Activated T-cell treated with anti-CD3 and anti-CD28 coated beads, Interleukin-2, amount 50 U/mL, for 72 hours (primary cell): Measurements from ENCODE around the gene AFP. TPM values are rescaled to one million over a fixed set of nuclear protein-coding genes. Genes with fewer than 3 reads are reported as not detected.

Experiments used
- ATAC-seq, 2 donors: fragments of 150-1000 bp; cut with Tn5 transposase; replicated peaks in 1 of 2; 2 replicates each; pipeline ENCODE4 v1.10.0; 2021; ENCODE audit warnings: moderate library complexity in 2 of 2, mild to moderate bottlenecking in 1 of 2
- DNase-seq, 2 donors: peaks; one replicate each; pipeline ENCODE4 v3.0.0; 2021 to 2022; ENCODE audit warnings: mixed read lengths in 1 of 2
- H3K27ac Mint-ChIP-seq: one replicate; pipeline ENCODE4 v1.8.0; 2022; ENCODE audit warnings: mild to moderate bottlenecking, moderate library complexity, mixed read lengths
- H3K27me3 Mint-ChIP-seq: one replicate; pipeline ENCODE4 v1.8.0; 2022; ENCODE audit warnings: low read depth, mixed read lengths
- H3K36me3 Mint-ChIP-seq, 2 donors: one replicate each; pipeline ENCODE4 v1.8.0; 2022; ENCODE audit warnings: mixed read lengths in 2 of 2, mild to moderate bottlenecking in 1 of 2; ENCODE audit not compliant: insufficient read depth in 2 of 2
- H3K4me1 Mint-ChIP-seq: one replicate; pipeline ENCODE4 v1.8.0; 2022; ENCODE audit warnings: low read depth, mixed read lengths
- H3K4me3 Mint-ChIP-seq, 2 donors: one replicate each; pipeline ENCODE4 v1.8.0; 2022; ENCODE audit warnings: mild to moderate bottlenecking in 2 of 2, mixed read lengths in 2 of 2, moderate library complexity in 2 of 2
- H3K9me3 Mint-ChIP-seq, 2 donors: one replicate each; pipeline ENCODE4 v1.8.0; 2022; ENCODE audit warnings: mixed read lengths in 2 of 2
- total RNA-seq, 2 donors: library from RNA; stranded (reverse); gene quantifications; one replicate each; pipeline ENCODE4 v1.2.3, GENCODE V29; 2022

Gene AFP
- total RNA-seq, 2 donors from 2014 or later, result not detected

DNA sequence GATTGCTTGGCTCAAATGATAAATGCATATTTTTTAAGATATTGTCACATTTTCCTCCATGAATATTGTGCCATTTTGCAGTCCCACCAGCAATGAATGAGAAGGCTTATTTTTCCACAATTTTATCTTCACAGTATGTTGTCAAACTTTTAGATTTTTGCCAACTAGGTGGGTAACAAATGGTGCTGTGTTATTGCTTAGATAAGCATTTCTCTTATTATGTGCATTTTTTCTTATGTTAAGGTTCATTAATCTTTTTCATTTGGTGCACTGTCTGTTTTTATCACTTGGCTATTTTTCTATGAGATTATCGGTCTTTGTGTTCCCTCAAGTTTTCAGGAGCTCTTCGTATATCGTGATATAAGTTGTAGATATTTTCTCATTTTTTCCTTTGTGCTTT, 32.1 kb downstream of the AFP start:
- no peak overlapping the region for H3K27ac Mint-ChIP-seq
- ATAC-seq (no peak), DNase-seq (no peak)
- no peak overlapping the region for H3K4me3 Mint-ChIP-seq
- H3K9me3 Mint-ChIP-seq, result peaks cover 5 to 9% of the 10 kb centered on the region in 2 donors
- no peaks in the 10 kb centered on the region for H3K4me1 Mint-ChIP-seq
- H3K27me3 Mint-ChIP-seq, result peaks cover 22% of the 10 kb centered on the region
- peaks cover 0 to 2% of the 10 kb centered on the region in 2 donors for H3K36me3 Mint-ChIP-seq

DNA sequence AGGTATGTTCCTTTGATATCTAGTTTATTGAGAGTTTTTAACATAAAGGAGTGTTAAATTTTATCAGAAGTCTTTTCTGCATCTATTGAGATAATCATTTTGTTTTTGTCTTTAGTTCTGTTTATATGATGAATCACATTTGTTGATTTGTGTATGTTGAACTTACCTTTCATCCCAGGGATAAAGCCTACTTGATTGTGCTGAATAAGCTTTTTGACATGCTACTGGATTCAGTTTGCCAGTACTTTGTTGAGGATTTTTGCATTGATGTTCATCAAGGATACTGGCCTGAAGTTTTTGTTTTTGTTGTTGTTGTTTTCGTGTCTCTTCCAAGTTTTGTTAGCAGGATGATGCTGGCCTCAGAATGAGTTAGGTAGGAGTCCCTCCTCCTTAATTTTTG, 34.7 kb downstream of the AFP start:
- Mint-ChIP-seq H3K9me3 (peaks cover 7 to 11% of the 10 kb centered on the region in 2 donors), H3K4me1 (no peaks in the 10 kb centered on the region)

DNA sequence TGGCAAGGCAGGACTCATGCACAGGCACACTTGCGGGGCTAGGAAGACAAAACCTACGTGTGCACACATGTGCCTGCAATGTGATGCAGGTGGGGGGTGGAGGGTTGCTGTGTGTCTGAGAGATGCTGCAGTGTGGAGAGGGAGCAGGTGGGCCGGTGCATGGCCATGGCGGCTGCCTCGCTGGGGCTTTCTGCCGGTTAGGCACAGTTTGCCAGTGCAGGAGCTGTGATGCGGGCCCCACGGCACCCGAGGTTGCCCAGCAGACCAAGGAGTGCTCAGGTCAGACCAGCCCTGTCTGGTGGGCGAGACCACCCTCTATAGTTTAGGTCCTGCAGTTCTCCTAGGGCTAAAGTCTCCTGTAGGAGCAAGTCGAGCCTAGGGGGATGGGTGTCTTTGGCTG, 41.2 kb downstream of the AFP start:
- no peak overlapping the region for H3K4me3 Mint-ChIP-seq
- H3K9me3 Mint-ChIP-seq, result peaks cover 7 to 11% of the 10 kb centered on the region in 2 donors
- peaks cover 3% of the 10 kb centered on the region for H3K27me3 Mint-ChIP-seq
- DNase-seq, result no peak
- peaks cover 0 to 2% of the 10 kb centered on the region in 2 donors for H3K36me3 Mint-ChIP-seq
- ATAC-seq, result no peak
- H3K27ac Mint-ChIP-seq, result no peak overlapping the region
- no peaks in the 10 kb centered on the region for H3K4me1 Mint-ChIP-seq

More for the DNA sequence above, 34.7 kb downstream of the AFP start:
- peaks cover 0 to 2% of the 10 kb centered on the region in 2 donors for H3K36me3 Mint-ChIP-seq
- no peak for DNase-seq
- H3K27me3 Mint-ChIP-seq, result peaks cover 22% of the 10 kb centered on the region
- no peak for ATAC-seq
- H3K27ac Mint-ChIP-seq, result no peak overlapping the region
- no peak overlapping the region for H3K4me3 Mint-ChIP-seq

DNA sequence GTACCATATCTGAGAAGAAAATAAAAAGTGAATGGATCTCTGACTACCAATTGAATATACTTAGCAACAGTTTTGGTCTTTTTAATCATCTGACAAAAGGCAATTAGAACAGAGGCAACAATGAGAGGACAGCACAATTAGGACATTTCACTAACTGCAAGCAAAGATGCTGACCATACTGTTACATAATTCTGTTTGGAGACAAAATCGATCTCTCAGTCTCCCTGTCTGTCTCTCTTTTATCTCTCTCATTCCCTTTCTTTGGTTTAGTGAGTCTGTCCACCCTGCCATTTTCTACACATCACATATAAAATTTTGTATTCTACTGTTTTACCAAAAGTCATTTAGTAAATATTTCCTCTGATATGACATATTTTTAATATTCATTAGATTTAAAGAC, 43.3 kb downstream of the AFP start:
- Mint-ChIP-seq H3K9me3 (peaks cover 0 to 2% of the 10 kb centered on the region in 2 donors), H3K4me1 (no peaks in the 10 kb centered on the region), H3K4me3 (no peak overlapping the region), H3K27me3 (peaks cover 10% of the 10 kb centered on the region), H3K27ac (no peak overlapping the region), H3K36me3 (no peaks in the 10 kb centered on the region)
- ATAC-seq, result no peak
- no peak for DNase-seq

DNA sequence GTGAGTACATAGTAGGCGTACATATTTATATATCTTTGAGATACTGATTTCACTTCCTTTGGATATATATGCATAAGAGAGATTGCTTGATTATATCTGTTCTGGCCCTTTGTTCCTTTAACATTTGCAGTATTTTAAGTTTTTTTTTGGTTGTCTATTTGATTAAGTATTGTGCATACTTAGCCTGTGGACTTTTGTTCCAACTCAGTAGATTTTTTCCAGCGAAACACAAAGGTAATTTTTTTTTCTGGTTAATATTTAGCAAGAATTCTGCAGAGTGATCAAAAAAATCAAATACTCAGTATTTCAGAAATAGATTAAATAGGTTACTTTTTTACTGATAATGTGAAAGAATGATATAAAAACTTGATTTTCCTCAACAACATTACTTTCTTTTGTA, 45.3 kb downstream of the AFP start, which contains the start of gene AFM:
TSS of gene AFM (plus strand) at position 388 of the 400 bp plus-strand sequence. CDS start 31 bp downstream, outside the sequence.
- H3K27ac Mint-ChIP-seq, result no peak within 1 kb of the TSS
- ATAC-seq (no peak), DNase-seq (no peak)
- no peaks in the 10 kb centered on the region for H3K36me3 Mint-ChIP-seq
- H3K4me3 Mint-ChIP-seq, result no peak within 1 kb of the TSS
- H3K4me1 Mint-ChIP-seq, result no peaks in the 10 kb centered on the region
- peaks cover 10% of the 10 kb centered on the region for H3K27me3 Mint-ChIP-seq
- peaks cover 0 to 2% of the 10 kb centered on the region in 2 donors for H3K9me3 Mint-ChIP-seq

DNA sequence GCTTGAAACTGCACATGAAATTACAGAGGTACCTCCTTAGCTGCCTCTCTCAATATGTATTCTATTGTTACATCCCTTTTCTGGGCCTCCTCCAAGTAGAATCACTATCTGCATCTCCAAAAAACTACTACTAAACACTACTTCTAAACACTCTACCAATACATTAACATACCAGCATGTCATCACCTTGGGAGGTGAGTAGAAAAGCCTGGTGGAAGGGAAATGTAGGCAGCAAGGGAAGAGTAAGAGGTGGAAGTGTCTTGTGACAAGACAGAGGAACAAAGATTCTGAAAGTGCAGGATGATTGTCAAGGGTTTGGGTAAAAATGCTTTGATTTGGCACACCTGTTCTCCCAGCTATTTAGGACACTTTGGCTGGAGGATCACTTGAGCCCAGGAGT, 49.1 kb downstream of the AFP start:
- Mint-ChIP-seq H3K4me3 (no peak overlapping the region), H3K27ac (no peak overlapping the region), H3K27me3 (peaks cover 10% of the 10 kb centered on the region), H3K36me3 (no peaks in the 10 kb centered on the region), H3K4me1 (no peaks in the 10 kb centered on the region), H3K9me3 (peaks cover 0 to 2% of the 10 kb centered on the region in 2 donors)
- no peak for ATAC-seq
- no peak for DNase-seq

DNA sequence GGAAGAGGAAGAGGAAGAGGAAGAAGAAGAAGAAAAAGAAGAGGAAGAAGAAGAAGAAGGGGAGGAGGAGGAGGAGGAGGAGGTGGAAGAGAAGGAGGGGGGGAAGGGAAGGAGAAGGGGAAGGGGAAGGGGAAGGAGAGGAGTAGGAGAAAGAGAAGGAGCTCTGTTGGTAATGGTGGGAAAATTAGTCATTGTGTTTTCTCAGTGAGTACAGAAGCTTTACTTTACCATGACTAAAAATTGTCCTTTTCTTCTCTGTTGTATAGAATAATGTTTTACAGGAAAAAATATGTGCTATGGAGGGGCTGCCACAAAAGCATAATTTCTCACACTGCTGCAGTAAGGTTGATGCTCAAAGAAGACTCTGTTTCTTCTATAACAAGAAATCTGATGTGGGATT, 49.6 kb downstream of the AFP start:
- peaks cover 10% of the 10 kb centered on the region for H3K27me3 Mint-ChIP-seq
- ATAC-seq (no peak), DNase-seq (no peak)
- H3K9me3 Mint-ChIP-seq, result peaks cover 0 to 2% of the 10 kb centered on the region in 2 donors
- H3K4me3 Mint-ChIP-seq, result no peak overlapping the region
- H3K4me1 Mint-ChIP-seq, result no peaks in the 10 kb centered on the region
- H3K36me3 Mint-ChIP-seq, result no peaks in the 10 kb centered on the region
- H3K27ac Mint-ChIP-seq, result no peak overlapping the region

DNA sequence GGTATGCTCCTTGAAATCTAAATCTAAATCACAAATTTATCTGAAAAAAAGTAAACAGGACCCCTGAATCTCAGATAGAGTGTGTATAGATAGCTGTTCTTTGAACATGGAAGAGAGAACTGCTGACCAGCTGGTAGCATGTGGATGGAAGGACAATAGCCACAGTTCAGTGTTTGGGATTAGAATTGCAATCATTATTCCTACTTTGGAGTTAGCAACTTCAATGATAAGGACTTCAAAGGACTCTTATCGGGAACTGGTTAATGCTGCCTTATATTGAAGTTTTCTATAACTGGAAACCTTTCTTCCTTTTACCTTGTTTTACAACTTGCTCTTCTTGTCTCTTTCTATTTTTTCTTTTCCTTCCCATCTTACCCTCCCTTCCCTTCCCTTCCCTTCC, 50.5 kb downstream of the AFP start:
- Mint-ChIP-seq H3K27me3 (peaks cover 10% of the 10 kb centered on the region), H3K4me1 (no peaks in the 10 kb centered on the region), H3K27ac (no peak overlapping the region), H3K9me3 (peaks cover 0 to 2% of the 10 kb centered on the region in 2 donors), H3K36me3 (no peaks in the 10 kb centered on the region), H3K4me3 (no peak overlapping the region)
- ATAC-seq, result no peak
- DNase-seq, result no peak

DNA sequence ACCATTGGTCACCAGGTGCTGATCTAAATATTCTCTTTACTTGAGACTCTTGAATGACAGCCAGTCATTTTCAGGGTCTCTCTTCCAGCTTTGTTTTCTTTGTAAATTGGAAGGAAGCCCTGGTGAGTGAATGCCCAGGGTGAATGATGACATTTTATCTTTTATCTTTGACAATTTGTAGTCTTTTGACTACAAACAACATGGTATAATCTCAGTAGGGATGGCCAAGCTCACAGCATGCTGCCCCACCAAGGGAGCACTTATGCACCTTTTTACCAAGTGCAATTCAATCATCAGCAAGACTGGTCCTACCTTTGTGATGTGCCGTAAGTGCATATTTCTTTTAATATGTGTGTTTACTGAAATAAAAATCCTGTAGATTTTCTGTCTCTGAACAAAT, 51.2 kb downstream of the AFP start:
- ATAC-seq, result no peak
- Mint-ChIP-seq H3K27me3 (peaks cover 10% of the 10 kb centered on the region), H3K4me1 (no peaks in the 10 kb centered on the region), H3K36me3 (no peaks in the 10 kb centered on the region), H3K4me3 (no peak overlapping the region), H3K9me3 (peaks cover 0 to 2% of the 10 kb centered on the region in 2 donors), H3K27ac (no peak overlapping the region)
- no peak for DNase-seq

DNA sequence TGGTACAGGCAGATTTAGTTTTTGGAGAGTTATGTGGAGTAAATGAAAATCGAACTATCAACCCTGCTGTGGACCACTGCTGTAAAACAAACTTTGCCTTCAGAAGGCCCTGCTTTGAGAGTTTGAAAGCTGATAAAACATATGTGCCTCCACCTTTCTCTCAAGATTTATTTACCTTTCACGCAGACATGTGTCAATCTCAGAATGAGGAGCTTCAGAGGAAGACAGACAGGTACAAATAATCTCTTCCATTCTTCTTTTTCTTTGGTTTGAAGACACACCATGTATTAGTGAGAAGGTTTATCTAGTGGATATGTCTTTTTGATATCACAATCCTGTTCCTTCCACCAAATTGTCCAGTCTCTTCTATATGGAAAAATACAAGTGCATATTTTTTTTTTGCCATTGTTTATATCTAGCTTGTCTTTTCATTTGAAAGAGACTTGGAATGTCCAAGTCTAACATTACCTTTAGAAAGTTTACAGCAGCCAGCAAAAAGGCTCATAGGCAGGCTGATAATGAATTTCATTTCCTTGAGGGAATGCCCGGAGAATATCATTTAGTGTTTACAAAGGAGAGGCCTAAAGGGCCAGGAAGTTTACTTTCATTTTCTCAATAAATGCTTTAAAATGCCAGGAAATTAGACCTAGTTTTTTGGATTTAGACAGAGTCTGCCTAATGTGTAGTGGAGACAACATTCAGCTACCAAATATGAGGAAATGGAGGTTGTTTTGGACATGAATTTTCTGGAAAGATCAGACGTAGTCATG, 64.2 kb downstream of the AFP start:
- DNase-seq (no peak), ATAC-seq (no peak)
- Mint-ChIP-seq H3K4me3 (no peak overlapping the region), H3K27ac (no peak overlapping the region), H3K36me3 (no peaks in the 10 kb centered on the region), H3K9me3 (no peaks in the 10 kb centered on the region), H3K27me3 (no peaks in the 10 kb centered on the region), H3K4me1 (no peaks in the 10 kb centered on the region)

DNA sequence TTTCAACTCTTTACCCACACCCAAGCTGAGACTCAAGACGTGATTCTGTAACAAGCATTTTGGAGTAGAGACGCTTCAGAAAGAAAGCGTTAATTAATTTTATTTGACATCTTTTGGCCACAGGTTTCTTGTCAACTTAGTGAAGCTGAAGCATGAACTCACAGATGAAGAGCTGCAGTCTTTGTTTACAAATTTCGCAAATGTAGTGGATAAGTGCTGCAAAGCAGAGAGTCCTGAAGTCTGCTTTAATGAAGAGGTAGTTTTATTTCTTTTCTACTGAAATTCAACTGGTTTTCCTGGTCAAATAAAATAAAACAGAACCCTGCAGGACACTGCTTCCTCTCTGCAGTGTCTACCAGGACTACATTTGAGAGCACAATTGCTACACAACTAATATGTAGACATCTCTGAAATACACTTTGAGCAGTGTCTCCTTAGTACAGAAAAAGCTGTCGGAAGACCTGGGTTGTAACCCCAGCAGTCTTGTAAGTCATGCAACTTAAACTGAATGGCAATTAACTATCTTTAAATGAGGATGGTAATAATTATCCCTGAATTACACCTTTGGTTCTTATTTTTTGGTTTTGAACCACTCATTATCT, 65.7 kb downstream of the AFP start:
- H3K27me3 Mint-ChIP-seq, result no peaks in the 10 kb centered on the region
- ATAC-seq, result no peak
- H3K27ac Mint-ChIP-seq, result no peak overlapping the region
- DNase-seq, result no peak
- H3K4me3 Mint-ChIP-seq, result no peak overlapping the region
- no peaks in the 10 kb centered on the region for H3K4me1 Mint-ChIP-seq
- H3K9me3 Mint-ChIP-seq, result no peaks in the 10 kb centered on the region
- no peaks in the 10 kb centered on the region for H3K36me3 Mint-ChIP-seq

DNA sequence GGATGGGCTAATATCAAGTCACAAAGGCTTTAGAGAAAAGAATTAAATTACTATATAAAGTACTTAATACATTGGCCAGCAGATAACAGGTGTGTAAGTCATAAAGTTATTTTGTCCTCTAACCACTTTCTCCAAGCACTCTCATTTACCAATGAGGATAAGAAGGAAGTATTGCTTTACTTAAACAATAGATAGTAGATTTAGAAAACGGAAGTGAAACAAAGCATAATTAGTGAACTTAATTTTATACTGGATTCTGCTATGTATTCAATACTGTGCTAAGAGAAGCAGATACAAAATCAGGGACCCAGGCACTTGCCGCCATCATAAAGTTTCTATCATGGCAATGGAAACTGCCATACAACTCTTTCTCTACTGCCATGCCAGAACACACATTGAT, 69.5 kb downstream of the AFP start:
- Mint-ChIP-seq H3K4me1 (no peaks in the 10 kb centered on the region), H3K4me3 (no peak overlapping the region), H3K27me3 (no peaks in the 10 kb centered on the region), H3K27ac (no peak overlapping the region), H3K36me3 (no peaks in the 10 kb centered on the region), H3K9me3 (no peaks in the 10 kb centered on the region)
- DNase-seq, result no peak
- ATAC-seq, result no peak
